ENCODE measurements around the gene HOXB9.

- no peak for TF ChIP-seq CTCF (IDR thresholded peaks at IDR 0.05; ENCODE audit: borderline replicate concordance, extremely low read depth, low read length, poor library complexity, severe bottlenecking)
- no peak for TF ChIP-seq EZH2 (IDR thresholded peaks at IDR 0.05; ENCODE audit: borderline replicate concordance, low read depth, low read length, severe bottlenecking)
Observed at GRCh38 chr17:48647963-48648245, 21.7 kb upstream of the HOXB9 start.
